H9 (cell line): ENCODE measurements around the gene FAM78A. TPM values are rescaled to one million over a fixed set of nuclear protein-coding genes. Genes with fewer than 3 reads are reported as not detected.

Experiments used
- DNase-seq: peaks from one replicate; pipeline ENCODE4 v3.0.0-alpha.2; 2017
- H2AFZ ChIP-seq: one replicate; pipeline ENCODE4 v1.6.1; 2013; ENCODE audit warnings: mild to moderate bottlenecking, low read length, control low read depth, moderate library complexity
- H2AK5ac ChIP-seq: 2 replicates; pipeline ENCODE4 v1.6.1; 2013; ENCODE audit warnings: low read length, control low read depth, mixed read lengths; ENCODE audit not compliant: insufficient read length
- H2BK120ac ChIP-seq: one replicate; pipeline ENCODE4 v1.6.1; 2013; ENCODE audit warnings: low read depth, mild to moderate bottlenecking, low read length, control low read depth, inconsistent platforms; ENCODE audit not compliant: poor library complexity, severe bottlenecking
- H2BK12ac ChIP-seq: 2 replicates; pipeline ENCODE4 v1.6.1; 2013; ENCODE audit warnings: low read length, control low read depth, mixed read lengths, low read depth; ENCODE audit not compliant: insufficient read length
- H2BK15ac ChIP-seq: 2 replicates; pipeline ENCODE4 v1.6.1; 2013; ENCODE audit warnings: low read depth, low read length, control low read depth
- H2BK20ac ChIP-seq: one replicate; pipeline ENCODE4 v1.6.1; 2013; ENCODE audit warnings: low read depth, mild to moderate bottlenecking, low read length, control low read depth, inconsistent platforms; ENCODE audit not compliant: poor library complexity, severe bottlenecking
- H2BK5ac ChIP-seq: 2 replicates; pipeline ENCODE4 v1.6.1; 2013; ENCODE audit warnings: low read length, control low read depth, mixed read lengths; ENCODE audit not compliant: insufficient read length
- H3K14ac ChIP-seq: 2 replicates; pipeline ENCODE4 v1.6.1; 2013; ENCODE audit warnings: low read length, control low read depth; ENCODE audit not compliant: insufficient read depth
- H3K18ac ChIP-seq: 2 replicates; pipeline ENCODE4 v1.6.1; 2013; ENCODE audit warnings: low read depth, mild to moderate bottlenecking, mixed read lengths, low read length, control low read depth; ENCODE audit not compliant: insufficient read length
- H3K23ac ChIP-seq: 2 replicates; pipeline ENCODE4 v1.6.1; 2013; ENCODE audit warnings: low read length, control low read depth, mixed read lengths, low read depth; ENCODE audit not compliant: insufficient read length
- H3K23me2 ChIP-seq: 2 replicates; pipeline ENCODE4 v1.6.1; 2013; ENCODE audit warnings: low read depth, mild to moderate bottlenecking, mixed read lengths, low read length, control low read depth; ENCODE audit not compliant: insufficient read length, poor library complexity, severe bottlenecking
- H3K27ac ChIP-seq: 2 replicates; pipeline ENCODE4 v1.5.1; 2013; ENCODE audit warnings: low read length, control low read depth, mixed read lengths, low read depth; ENCODE audit not compliant: insufficient read length
- H3K27me3 ChIP-seq: 2 replicates; pipeline ENCODE4 v1.6.1; 2013; ENCODE audit warnings: low read length, control low read depth, inconsistent platforms; ENCODE audit not compliant: insufficient read depth
- H3K4ac ChIP-seq: 2 replicates; pipeline ENCODE4 v1.6.1; 2013; ENCODE audit warnings: low read depth, mild to moderate bottlenecking, control low read depth, inconsistent platforms, low read length, moderate library complexity
- H3K4me1 ChIP-seq: 2 replicates; pipeline ENCODE4 v1.6.1; 2013; ENCODE audit warnings: low read length, control low read depth, inconsistent platforms; ENCODE audit not compliant: insufficient read depth
- H3K4me2 ChIP-seq: 2 replicates; pipeline ENCODE4 v1.6.1; 2013; ENCODE audit warnings: low read length, control low read depth, mixed read lengths; ENCODE audit not compliant: insufficient read length, insufficient read depth
- H3K56ac ChIP-seq: 2 replicates; pipeline ENCODE4 v1.6.1; 2013; ENCODE audit warnings: low read depth, mild to moderate bottlenecking, mixed read lengths, low read length, control low read depth; ENCODE audit not compliant: insufficient read length
- H3K79me1 ChIP-seq: 2 replicates; pipeline ENCODE4 v1.6.1; 2013; ENCODE audit warnings: low read depth, mild to moderate bottlenecking, moderate library complexity, low read length, control low read depth, inconsistent platforms; ENCODE audit not compliant: insufficient read depth, poor library complexity, severe bottlenecking
- H3K79me2 ChIP-seq: 2 replicates; pipeline ENCODE4 v1.6.1; 2013; ENCODE audit warnings: low read length, control low read depth, inconsistent platforms; ENCODE audit not compliant: insufficient read depth
- H3K9ac ChIP-seq: 2 replicates; pipeline ENCODE4 v1.6.1; 2013; ENCODE audit warnings: low read length, control low read depth, mixed read lengths; ENCODE audit not compliant: insufficient read length; ENCODE audit errors: extremely low read depth
- H3K9me3 ChIP-seq: one replicate; pipeline ENCODE4 v1.6.1; 2013; ENCODE audit warnings: low read depth, low read length, inconsistent platforms; ENCODE audit not compliant: control insufficient read depth
- H3T11ph ChIP-seq: one replicate; pipeline ENCODE4 v1.6.1; 2013; ENCODE audit warnings: mild to moderate bottlenecking, low read length, control low read depth, inconsistent platforms
- H4K20me1 ChIP-seq: one replicate; pipeline ENCODE4 v1.6.1; 2013; ENCODE audit not compliant: control insufficient read depth, insufficient read length, insufficient read depth
- H4K5ac ChIP-seq: 2 replicates; pipeline ENCODE4 v1.6.1; 2013; ENCODE audit warnings: low read depth, mild to moderate bottlenecking, mixed read lengths, low read length, control low read depth; ENCODE audit not compliant: insufficient read length
- H4K8ac ChIP-seq: replicated peaks from 2 replicates; pipeline ENCODE4 v1.6.1; 2013; ENCODE audit warnings: low read length, control low read depth, mixed read lengths, low read depth; ENCODE audit not compliant: insufficient read length
- H4K91ac ChIP-seq: 2 replicates; pipeline ENCODE4 v1.6.1; 2013; ENCODE audit warnings: low read depth, mild to moderate bottlenecking, moderate library complexity, mixed read lengths, low read length, control low read depth; ENCODE audit not compliant: insufficient read length
- H3K27ac Mint-ChIP-seq, 3 experiments: 2 replicates in 2 of 3; 3 replicates in 1 of 3; pipeline ENCODE4 v1.8.0; 2020 to 2021; ENCODE audit warnings: mixed read lengths in 3 of 3, mild to moderate bottlenecking in 1 of 3, moderate library complexity in 1 of 3
- H3K27me3 Mint-ChIP-seq: 2 replicates; pipeline ENCODE4 v1.8.0; 2021; ENCODE audit warnings: low read depth, mild to moderate bottlenecking, moderate library complexity, mixed read lengths
- H3K36me3 Mint-ChIP-seq, 3 experiments: 2 replicates in 2 of 3; 3 replicates in 1 of 3; pipeline ENCODE4 v1.8.0; 2020 to 2021; ENCODE audit warnings: low read depth in 3 of 3, mixed read lengths in 3 of 3; ENCODE audit not compliant: insufficient read depth in 1 of 3
- H3K4me1 Mint-ChIP-seq, 2 experiments: 2 replicates each; pipeline ENCODE4 v1.8.0; 2020; ENCODE audit warnings: mixed read lengths in 2 of 2
- H3K4me3 Mint-ChIP-seq, 2 experiments: 2 replicates in 1 of 2; 3 replicates in 1 of 2; pipeline ENCODE4 v1.8.0; 2020 to 2021; ENCODE audit warnings: mild to moderate bottlenecking in 2 of 2, mixed read lengths in 2 of 2, moderate library complexity in 1 of 2
- H3K9me3 Mint-ChIP-seq, 2 experiments: 2 replicates in 1 of 2; 3 replicates in 1 of 2; pipeline ENCODE4 v1.8.0; 2020; ENCODE audit warnings: mild to moderate bottlenecking in 2 of 2, mixed read lengths in 2 of 2, moderate library complexity in 1 of 2
- CTCF ChIP-seq: fragments of 200-600 bp; sonication (generic); conservative IDR thresholded peaks from 3 replicates; pipeline ENCODE4 v1.8.0; 2021; ENCODE audit warnings: antibody characterized with exemption, mild to moderate bottlenecking
- WGBS: extraction: QIAGEN DNeasy Blood & Tissue Kit; methylation state at CpG from one replicate; pipeline ENCODE4 v1.1.7; 2013; ENCODE audit warnings: missing lambda C conversion rate, low lambda C conversion rate, mixed read lengths; ENCODE audit not compliant: insufficient read length; ENCODE audit errors: extremely low coverage; 5-methylcytosine and 5-hydroxymethylcytosine counted together
- total RNA-seq: library from RNA; stranded (reverse); gene quantifications from 2 replicates; pipeline ENCODE4 v1.2.1, GENCODE V29; 2021

The FAM78A gene
- total RNA-seq, 1 experiment from 2014 or later: 1.9 TPM

GRCh38 chr9:131220485-131220884 lies 55.8 kb downstream of the FAM78A start:
- Histone ChIP-seq H4K91ac (no peak overlapping the region), H3K23me2 (no peaks in the 10 kb centered on the region), H2BK20ac (no peak overlapping the region), H3K9ac (no peak overlapping the region), H3K18ac (no peak overlapping the region), H2BK12ac (no peak overlapping the region), H4K8ac (no peak overlapping the region), H3K9me3 (no peaks in the 10 kb centered on the region), H3T11ph (no peak overlapping the region), H4K20me1 (no peaks in the 10 kb centered on the region), H3K23ac (no peak overlapping the region), H3K4me1 (peaks cover 3% of the 10 kb centered on the region), H4K5ac (no peak overlapping the region), H2BK120ac (no peak overlapping the region), H3K4me2 (no peak overlapping the region), H3K27me3 (no peaks in the 10 kb centered on the region), H3K56ac (no peak overlapping the region), H2AFZ (no peak overlapping the region), H3K79me1 (no peaks in the 10 kb centered on the region), H2BK15ac (no peak overlapping the region), H3K14ac (no peak overlapping the region; the same call in 1 of the 2 replicates), H3K4ac (no peak overlapping the region), H3K27ac (no peak overlapping the region), H3K79me2 (no peaks in the 10 kb centered on the region), H2AK5ac (no peak overlapping the region), H2BK5ac (no peak overlapping the region)
- TF ChIP-seq CTCF: no peak
- H3K27me3 Mint-ChIP-seq: no peaks in the 10 kb centered on the region; the same call in 1 of the 2 replicates
- peaks cover 24 to 30% of the 10 kb centered on the region in 2 experiments for H3K4me1 Mint-ChIP-seq
- no peaks in the 10 kb centered on the region for H3K9me3 Mint-ChIP-seq
- peak overlapping the region in 2 of 3 experiments; percentile 14 to 16; a peak in 1 of 7 replicates for H3K27ac Mint-ChIP-seq
- no peak overlapping the region for H3K4me3 Mint-ChIP-seq
- no peak for DNase-seq
- no CpG with 5 or more reads among the region's 2 CpGs for WGBS
- H3K36me3 Mint-ChIP-seq: peaks cover 2 to 36% (median 20%) of the 10 kb centered on the region in 3 experiments; a peak in 6 of 7 replicates
